DND-41 (cell line): ENCODE measurements around the gene APMAP.
A peak's percentile ranks its signal among the peaks of the same experiment; 100 is the strongest.

Source experiments
- ATAC-seq: fragments of 200-7000 bp; cut with Tn5 transposase; 3 replicates; pipeline ENCODE4 v1.9.1; 2021; ENCODE audit warnings: low read depth; ENCODE audit not compliant: insufficient read depth
- DNase-seq: peaks from one replicate; pipeline ENCODE4 v3.0.0-alpha.2; 2020
- H2AFZ ChIP-seq: 2 replicates; pipeline ENCODE4 v1.6.0; 2012; ENCODE audit warnings: low read depth, low read length
- H3K27ac ChIP-seq: 2 replicates; pipeline ENCODE4 v1.5.1; 2012; ENCODE audit warnings: low read length, inconsistent platforms
- H3K27me3 ChIP-seq: fragments of 200-600 bp; sonication (generic); 2 replicates; pipeline ENCODE4 v1.6.0; 2012; ENCODE audit warnings: low read length, mild to moderate bottlenecking, inconsistent platforms; ENCODE audit not compliant: insufficient read depth, poor library complexity
- H3K36me3 ChIP-seq: 2 replicates; pipeline ENCODE4 v1.5.1; 2012; ENCODE audit warnings: low read length, inconsistent platforms; ENCODE audit not compliant: insufficient read depth
- H3K4me1 ChIP-seq: 2 replicates; pipeline ENCODE4 v1.5.1; 2012; ENCODE audit warnings: mild to moderate bottlenecking, low read length; ENCODE audit not compliant: insufficient read depth
- H3K4me2 ChIP-seq: 2 replicates; pipeline ENCODE4 v1.6.0; 2012; ENCODE audit warnings: mild to moderate bottlenecking, moderate library complexity, low read length, inconsistent platforms; ENCODE audit not compliant: insufficient read depth
- H3K4me3 ChIP-seq, 2 experiments: fragments of 200-600 bp in 1 of 2; shearing (Covaris generic) in 1 of 2; 2 replicates each; pipeline ENCODE4 v1.5.1; 2012 to 2016; ENCODE audit warnings: inconsistent platforms in 2 of 2, low read length in 2 of 2, mild to moderate bottlenecking in 2 of 2, low read depth in 1 of 2, moderate library complexity in 1 of 2
- H3K79me2 ChIP-seq: 2 replicates; pipeline ENCODE4 v1.6.0; 2012; ENCODE audit warnings: low read length, inconsistent platforms; ENCODE audit not compliant: insufficient read depth
- H3K9ac ChIP-seq: 2 replicates; pipeline ENCODE4 v1.6.0; 2012; ENCODE audit warnings: low read depth, mild to moderate bottlenecking, inconsistent platforms, low read length, moderate library complexity
- H3K9me3 ChIP-seq: 2 replicates; pipeline ENCODE4 v1.5.1; 2012; ENCODE audit warnings: low read length, moderate library complexity, mild to moderate bottlenecking, inconsistent platforms; ENCODE audit not compliant: insufficient read depth, severe bottlenecking
- H4K20me1 ChIP-seq: 2 replicates; pipeline ENCODE4 v1.6.0; 2012; ENCODE audit warnings: low read length; ENCODE audit not compliant: insufficient read depth
- EZH2 ChIP-seq: IDR thresholded peaks from 3 replicates; pipeline ENCODE4 v1.6.1; 2012; ENCODE audit warnings: borderline replicate concordance, low read depth, mild to moderate bottlenecking, moderate library complexity, low read length, inconsistent platforms; ENCODE audit not compliant: severe bottlenecking
- TF ChIP-seq, protein P1 (sequence below): IDR thresholded peaks from 2 replicates; pipeline ENCODE4 v1.5.1; 2012; ENCODE audit warnings: borderline replicate concordance, low read length, moderate library complexity, mild to moderate bottlenecking; ENCODE audit not compliant: poor library complexity, severe bottlenecking; ENCODE audit errors: extremely low read depth

APMAP gene

GRCh38 chr20:24994186-24994465 lies 1.6 kb upstream of the APMAP start:
- no peak for DNase-seq
- Histone ChIP-seq H3K79me2 (peaks cover 34% of the 10 kb centered on the region), H3K9ac (no peak overlapping the region), H3K36me3 (peaks cover 3% of the 10 kb centered on the region), H2AFZ (no peak overlapping the region), H3K4me3 (no peak overlapping the region), H3K4me2 (no peak overlapping the region), H3K27me3 (no peaks in the 10 kb centered on the region), H4K20me1 (peaks cover 3% of the 10 kb centered on the region; the same call in 1 of the 2 replicates), H3K4me1 (peaks cover 49% of the 10 kb centered on the region), H3K9me3 (no peaks in the 10 kb centered on the region), H3K27ac (no peak overlapping the region)
- no peak for TF ChIP-seq EZH2
- TF ChIP-seq, protein P1, sequence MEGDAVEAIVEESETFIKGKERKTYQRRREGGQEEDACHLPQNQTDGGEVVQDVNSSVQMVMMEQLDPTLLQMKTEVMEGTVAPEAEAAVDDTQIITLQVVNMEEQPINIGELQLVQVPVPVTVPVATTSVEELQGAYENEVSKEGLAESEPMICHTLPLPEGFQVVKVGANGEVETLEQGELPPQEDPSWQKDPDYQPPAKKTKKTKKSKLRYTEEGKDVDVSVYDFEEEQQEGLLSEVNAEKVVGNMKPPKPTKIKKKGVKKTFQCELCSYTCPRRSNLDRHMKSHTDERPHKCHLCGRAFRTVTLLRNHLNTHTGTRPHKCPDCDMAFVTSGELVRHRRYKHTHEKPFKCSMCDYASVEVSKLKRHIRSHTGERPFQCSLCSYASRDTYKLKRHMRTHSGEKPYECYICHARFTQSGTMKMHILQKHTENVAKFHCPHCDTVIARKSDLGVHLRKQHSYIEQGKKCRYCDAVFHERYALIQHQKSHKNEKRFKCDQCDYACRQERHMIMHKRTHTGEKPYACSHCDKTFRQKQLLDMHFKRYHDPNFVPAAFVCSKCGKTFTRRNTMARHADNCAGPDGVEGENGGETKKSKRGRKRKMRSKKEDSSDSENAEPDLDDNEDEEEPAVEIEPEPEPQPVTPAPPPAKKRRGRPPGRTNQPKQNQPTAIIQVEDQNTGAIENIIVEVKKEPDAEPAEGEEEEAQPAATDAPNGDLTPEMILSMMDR: no peak
- ATAC-seq: no peak

DNA sequence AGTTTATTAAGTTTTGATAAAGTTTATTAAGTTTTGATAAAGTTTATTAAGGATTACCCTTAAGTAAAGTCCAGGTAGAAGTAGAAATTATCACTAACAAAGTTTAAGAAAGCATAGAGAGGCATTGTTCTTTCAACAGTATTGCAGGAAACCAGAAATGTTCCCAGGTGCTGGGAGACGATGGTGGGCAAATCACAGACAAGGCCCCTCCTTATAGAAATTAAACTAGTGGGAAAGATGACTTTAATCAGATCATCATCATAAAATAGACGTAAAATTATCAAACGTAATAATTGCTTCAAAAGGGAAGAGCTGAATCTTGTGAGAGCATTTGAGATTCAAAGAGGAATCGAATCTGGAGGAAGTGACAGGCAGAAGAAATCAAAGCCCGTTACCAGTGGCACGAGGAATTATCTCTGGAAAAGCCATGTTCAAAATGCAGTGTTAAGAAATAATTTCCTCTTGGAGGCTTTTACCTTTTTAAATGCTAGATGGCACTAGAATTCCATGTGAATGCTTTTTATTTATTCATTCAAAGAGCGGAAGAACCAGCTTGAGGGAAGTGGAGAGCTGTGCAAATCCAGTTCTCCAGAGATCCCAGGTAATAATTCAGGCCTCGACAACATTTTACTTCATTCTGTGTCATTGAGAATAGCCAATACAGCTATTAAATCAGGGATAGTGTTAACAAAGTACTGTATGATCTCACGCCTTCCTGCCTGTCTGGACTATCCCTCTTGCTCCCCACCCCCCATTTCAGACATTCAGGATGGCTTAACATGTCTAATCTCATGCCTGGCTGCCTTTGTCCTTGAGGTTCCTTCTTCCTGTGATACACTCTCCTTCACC lies 1.0 kb upstream of the APMAP start:
- DNase-seq (no peak), ATAC-seq (no peak)
- peaks cover 54% of the 10 kb centered on the region for H3K4me1 ChIP-seq
- H3K4me3 ChIP-seq: peak overlapping the region; percentile 50 to 80; a peak in 3 of 4 replicates
- no peaks in the 10 kb centered on the region for H3K9me3 ChIP-seq
- no peaks in the 10 kb centered on the region for H3K27me3 ChIP-seq
- H4K20me1 ChIP-seq: peaks cover 8% of the 10 kb centered on the region; the same call in 1 of the 2 replicates
- peak overlapping the region; percentile 63 for H3K9ac ChIP-seq
- H3K27ac ChIP-seq: peak overlapping the region; percentile 87
- H3K36me3 ChIP-seq: peaks cover 6% of the 10 kb centered on the region
- peak overlapping the region; percentile 91 for H3K4me2 ChIP-seq
- TF ChIP-seq EZH2: no peak
- TF ChIP-seq, protein P1: peak; percentile 50
- peak overlapping the region; percentile 87 for H2AFZ ChIP-seq
- H3K79me2 ChIP-seq: peaks cover 39% of the 10 kb centered on the region

DNA sequence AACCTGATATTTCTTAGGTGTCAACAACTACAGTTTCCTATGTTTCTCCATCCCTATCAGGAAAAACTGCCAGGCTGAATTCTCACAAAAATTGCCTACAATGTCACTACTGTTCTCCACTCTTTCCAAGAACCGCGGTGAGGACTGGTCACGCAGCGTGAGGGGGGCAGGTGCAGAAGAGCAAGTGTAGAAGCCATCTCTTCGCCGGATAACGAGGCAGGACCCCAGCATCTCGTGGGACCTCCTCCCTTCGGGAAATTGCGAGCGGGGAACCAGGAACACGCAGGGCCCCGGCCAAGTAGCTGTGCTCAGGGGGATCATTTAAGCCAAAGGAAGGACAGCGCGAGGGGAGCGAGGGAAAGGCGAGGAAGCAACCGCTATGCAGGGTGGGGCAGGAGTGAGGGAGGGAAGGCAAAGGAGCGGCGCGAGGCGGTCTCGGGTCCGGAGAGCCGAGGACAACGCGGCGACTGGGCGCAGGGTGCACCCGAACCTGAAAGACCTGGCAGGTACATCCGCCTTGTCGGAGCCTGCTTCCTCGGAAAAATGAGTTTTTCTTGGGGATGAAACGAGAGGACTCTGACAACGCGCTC lies 559 bp downstream of the APMAP start:
- H3K79me2 ChIP-seq: peaks cover 55% of the 10 kb centered on the region
- DNase-seq (peak; percentile 52), ATAC-seq (peak; percentile 20)
- H2AFZ ChIP-seq: peak overlapping the region; percentile 87
- TF ChIP-seq, protein P1: no peak
- TF ChIP-seq EZH2: no peak
- peaks cover 8% of the 10 kb centered on the region; the same call in 1 of the 2 replicates for H4K20me1 ChIP-seq
- H3K27me3 ChIP-seq: no peaks in the 10 kb centered on the region
- H3K4me1 ChIP-seq: peaks cover 54% of the 10 kb centered on the region
- H3K4me2 ChIP-seq: peak overlapping the region; percentile 91
- peak overlapping the region; percentile 87 for H3K27ac ChIP-seq
- H3K4me3 ChIP-seq: peak overlapping the region; percentile 50 to 80
- no peaks in the 10 kb centered on the region for H3K9me3 ChIP-seq
- H3K9ac ChIP-seq: peak overlapping the region; percentile 63
- peaks cover 6% of the 10 kb centered on the region for H3K36me3 ChIP-seq
